ENCODE measurements around the gene ERMARD.

- TF ChIP-seq CTCF (IDR thresholded peaks at IDR 0.05 in 4 of 5, conservative IDR thresholded peaks at IDR 0.05 in 1 of 5), result no peak
- TF ChIP-seq POLR2A (IDR thresholded peaks at IDR 0.05), result no peak
Measured at GRCh38 chr6:169816975-169817374, 65.6 kb downstream of the ERMARD start.

Data from gastrocnemius medialis (tissue), 4 donors.